Measurements from ENCODE around the gene TFPI.

The TFPI gene

DNA sequence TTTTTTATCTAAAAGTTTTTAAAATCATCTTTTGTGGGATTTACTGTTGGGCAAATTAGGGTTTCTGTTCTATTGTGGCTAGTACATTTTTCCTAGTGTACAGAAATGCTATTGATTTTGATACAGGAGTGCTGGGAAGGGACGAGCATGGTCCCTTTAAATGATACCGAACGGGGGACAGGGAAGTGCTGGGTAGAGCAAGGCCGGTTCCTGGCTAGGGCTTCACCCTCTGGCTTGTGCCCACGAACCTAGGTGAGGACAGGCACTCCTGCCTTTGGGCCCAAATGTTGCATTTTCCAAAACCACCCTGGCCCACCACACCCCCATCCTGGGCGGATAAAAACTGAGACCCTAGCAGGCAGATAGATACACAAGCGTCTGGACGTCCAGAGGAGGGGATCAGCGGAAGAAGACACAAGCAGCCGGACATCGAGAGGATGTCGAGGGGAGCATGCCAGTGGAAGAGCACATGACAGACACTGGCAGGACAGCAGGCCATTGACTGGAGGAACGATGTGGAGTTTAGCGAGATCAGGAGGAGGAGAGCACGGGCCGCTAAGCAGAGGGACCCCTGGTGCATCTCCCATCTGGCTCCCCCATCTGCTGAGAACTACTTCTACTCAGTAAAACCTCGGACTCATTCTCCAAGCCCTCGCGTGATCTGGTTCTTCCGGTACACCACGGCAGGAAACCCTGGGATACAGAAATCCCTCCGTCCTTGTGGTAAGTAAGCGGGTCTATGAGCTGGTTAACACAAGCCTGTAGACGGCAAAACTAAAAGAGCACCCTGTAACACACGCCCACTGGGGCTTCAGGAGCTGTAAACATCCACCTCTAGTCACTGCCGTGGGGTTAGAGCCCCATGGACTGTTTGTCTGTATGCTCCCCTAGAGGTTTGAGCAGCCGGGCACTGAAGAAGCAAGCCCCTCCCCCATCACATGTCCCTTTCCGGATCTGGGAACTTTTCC, 92.7 kb downstream of the TFPI start:
- no peak for DNase-seq

DNA sequence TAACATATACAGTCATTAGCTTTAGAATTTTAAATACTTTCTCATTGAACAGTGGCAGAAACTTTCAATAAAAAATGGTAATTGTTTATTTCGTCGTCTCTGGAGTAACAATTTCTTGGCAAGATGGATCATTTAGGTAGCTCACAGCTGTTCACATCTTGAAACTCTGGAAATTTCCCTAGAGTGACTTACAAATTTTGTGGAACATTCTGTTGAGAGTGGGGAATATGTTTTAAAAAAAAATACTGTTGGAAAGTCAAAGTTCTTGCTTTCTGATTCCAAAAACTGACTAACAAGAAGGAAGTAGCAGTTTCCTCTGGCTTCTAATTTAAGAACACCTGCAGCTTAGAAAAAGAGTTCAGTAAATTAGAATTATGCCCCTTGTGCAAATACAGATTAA, 95.0 kb downstream of the TFPI start:
- DNase-seq = no peak

DNA sequence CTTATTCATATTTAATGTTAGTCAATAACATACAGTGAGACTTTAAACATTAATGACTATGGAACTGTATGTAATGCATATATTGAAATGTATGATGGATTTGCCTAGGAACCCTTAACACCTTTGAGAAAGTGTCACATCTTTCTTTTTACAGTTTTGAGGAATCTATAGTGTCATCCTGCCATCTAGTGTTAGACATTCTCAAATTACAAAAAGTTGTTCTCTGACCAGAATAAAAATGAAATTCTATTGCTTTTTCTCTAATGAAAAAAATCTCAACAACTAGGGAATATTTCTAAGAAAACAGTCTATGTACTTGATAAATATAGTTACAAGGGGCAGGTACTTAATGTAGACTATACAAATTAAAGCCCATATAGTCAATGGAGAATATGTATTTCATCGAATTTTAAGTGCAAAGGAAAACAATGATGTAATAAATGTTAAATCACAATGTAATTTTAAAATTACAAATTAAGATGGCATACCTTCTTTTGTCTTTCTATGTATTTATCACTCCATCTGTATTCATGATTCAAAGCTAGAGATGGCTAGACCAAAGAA, 101.1 kb downstream of the TFPI start:
- DNase-seq = no peak

DNA sequence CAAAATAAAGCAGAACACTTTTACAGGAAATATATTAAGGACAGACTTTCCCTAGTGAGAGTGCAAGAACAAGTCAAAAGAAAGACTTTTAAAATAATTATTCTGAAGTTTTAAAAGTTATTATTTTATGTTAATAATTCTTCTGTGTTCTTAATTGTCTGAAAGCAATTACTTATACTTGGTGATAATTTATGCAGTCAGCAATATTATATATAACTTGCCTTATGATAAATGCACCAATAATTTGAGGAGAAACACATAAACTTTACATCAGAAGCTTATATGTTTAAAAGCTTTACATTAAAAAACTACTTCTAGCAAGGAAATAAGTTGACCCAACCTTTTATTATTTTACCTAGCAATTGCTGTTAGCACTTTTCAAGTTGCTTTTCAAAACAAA, 102.7 kb downstream of the TFPI start:
- no peak for DNase-seq

DNA sequence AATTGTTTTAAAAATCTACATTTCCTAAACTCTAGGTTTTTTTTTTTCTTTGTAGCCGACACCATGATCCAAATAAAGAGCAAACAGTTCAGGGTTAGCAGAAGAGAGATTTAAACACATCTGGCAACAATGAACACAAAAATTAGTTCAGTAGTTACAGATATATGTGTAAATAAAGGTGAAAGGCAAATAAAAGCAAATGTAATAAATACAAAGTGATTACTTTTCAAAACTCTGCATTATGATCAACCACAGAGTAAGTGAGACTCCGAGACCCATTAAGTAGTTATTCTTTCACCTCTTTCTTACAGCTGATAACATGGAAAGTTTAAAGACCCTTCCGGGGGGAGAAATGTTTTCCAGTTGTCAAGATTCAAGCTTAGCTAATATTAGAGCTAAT, 106.9 kb downstream of the TFPI start:
- DNase-seq = no peak

DNA sequence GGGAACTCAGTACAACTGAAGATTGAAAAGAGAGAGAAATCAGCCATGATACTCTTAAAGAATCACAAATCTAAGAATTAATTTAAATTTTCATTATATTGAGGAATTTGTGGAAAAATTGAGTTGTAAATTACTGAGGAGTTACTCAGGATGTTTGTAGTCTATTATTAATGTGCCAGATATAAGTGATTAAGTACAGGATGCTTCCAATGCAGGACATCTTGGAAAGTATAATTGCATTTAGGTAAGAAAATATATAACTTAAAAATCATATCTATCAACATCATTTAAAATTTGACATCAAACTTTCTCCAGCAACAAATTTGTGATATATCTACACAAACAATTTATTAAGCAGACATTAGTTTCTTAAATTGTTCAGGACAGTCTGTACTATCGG, 107.5 kb downstream of the TFPI start:
- DNase-seq = no peak

DNA sequence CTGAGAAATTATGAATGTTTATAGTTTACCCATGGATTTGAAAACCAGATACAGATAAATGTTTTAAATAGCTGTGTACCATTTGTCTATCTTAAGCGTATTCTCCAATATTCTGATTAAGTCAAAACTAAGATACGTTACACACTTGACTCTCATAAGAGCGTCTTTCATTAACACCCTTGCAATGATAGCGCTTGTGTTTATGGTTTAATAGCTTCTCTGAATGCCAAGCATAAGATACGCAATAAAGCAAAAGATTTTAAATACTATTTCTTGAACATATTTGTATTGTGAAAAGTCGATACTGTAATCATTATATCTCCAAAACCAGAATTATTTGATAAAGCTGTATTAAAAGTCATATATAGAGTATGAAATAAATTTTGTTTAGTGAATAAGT, 109.2 kb downstream of the TFPI start:
- DNase-seq = no peak

DNA sequence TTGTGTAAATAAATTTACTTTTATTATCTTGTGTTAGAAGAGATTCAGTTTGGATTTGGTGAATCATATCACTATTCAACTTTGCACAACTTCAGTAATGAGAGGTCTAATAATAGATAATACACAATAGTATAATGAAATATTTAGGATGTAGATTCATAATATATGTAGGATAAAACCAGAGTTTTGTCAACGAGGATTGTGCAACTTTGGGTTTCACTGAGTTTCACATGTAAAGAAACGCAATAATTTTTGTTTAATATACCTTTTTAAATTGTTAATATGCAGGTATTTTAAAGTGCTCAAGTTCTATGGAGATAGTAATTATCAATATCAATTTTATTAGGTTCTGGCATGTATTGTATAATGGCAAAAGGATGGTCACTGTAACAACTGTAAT, 111.5 kb downstream of the TFPI start:
- no peak for DNase-seq

DNA sequence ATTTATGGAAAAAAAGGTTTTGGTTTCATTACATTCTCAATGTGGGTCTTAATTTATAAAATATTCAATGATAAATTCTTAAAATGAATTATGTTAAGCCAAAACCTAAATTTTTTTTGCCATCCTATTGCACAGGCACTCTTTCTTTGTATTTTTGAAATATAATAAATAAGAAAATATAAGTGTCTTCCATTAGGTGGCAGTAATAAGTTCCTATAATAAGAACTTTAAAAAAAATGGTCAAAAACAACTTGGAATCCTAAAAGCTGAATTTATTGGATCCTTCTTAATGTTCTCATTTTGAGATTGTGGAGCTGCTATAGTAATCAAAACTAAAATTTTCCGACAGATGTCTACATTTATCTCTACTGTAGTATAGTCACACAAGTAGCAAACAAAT, 111.9 kb downstream of the TFPI start:
- no peak for DNase-seq

DNA sequence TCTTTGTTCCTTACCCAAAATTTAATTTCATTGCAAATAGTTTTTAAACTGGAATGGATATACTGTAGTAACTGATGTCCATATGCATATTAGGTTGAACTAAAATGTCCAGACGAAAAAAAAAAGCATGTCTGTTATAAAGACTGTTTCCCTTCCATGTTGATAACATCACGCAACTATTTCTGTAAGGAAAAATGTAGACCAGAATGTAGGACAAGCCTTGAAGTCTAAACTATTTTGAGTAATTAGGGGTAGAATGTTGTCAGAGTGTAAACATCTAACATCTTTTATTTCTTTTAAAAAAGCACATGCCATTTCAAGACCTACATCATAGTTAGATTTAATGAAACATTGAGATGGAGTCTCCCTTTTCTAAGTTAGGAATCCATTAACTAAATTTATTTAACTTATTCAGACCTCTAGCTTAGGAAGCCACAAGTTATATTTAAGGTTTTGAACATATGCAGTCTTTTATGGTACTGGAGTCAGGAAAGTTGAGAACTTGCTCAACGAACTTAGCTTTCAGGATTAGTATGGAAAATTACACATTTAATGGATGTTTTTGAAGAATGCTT, 114.0 kb downstream of the TFPI start:
- DNase-seq = no peak

DNA sequence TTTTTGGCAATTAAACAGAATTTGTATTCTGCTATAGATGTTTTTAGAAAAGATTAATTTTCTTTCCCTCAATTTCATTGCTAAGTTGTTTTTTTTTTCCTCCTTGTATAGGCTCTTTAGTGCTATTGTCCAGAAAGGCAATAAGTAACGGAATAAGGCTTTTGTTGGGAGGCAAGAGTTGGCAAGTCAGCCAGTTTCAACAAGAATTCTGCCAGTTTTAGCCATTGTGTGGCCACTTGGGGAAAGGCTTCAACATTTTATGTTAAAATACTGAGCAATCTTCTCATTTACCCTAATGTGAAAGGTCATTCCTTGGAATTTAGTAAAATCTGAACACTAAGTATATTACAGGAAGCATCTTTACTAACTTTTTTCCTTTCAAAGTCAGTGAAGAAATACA, 115.8 kb downstream of the TFPI start:
- no peak for DNase-seq

DNA sequence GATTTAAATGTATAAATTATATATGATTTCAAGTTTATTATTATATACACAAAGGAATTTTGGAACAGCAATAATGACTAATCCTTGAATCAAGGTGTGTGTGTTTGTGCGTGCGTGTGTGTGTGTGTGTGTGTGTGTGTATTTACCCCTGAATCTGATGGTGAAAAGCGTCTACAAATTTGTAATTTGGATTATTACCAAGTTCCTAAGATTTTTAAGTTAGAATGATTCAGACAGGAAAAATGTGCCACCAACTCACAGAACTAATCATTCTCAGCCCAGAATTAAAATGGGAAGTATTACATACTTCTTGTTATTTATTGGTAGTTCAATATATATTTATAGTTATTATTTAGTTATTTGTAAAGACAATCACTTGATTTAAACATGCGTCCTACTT, 118.5 kb downstream of the TFPI start:
- DNase-seq = no peak

DNA sequence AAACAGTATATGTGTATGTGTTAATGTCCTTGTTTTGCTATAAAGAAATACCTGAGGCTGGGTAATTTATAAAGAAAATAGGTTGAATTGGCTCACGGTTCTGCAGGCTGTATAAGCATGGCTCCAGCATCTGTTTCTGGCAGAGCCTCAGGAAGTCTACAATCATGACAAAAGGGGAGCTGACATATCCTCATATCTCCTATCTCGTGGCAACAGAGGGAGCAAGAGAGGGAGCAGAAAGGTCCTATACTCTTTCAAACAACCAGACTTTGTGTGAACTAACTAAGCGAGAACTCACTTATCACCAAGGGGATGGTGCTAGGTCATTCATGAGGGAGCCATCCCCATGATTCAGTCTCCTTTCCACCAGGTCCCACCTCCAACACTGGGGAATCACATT, 119.2 kb downstream of the TFPI start:
- no peak for DNase-seq

DNA sequence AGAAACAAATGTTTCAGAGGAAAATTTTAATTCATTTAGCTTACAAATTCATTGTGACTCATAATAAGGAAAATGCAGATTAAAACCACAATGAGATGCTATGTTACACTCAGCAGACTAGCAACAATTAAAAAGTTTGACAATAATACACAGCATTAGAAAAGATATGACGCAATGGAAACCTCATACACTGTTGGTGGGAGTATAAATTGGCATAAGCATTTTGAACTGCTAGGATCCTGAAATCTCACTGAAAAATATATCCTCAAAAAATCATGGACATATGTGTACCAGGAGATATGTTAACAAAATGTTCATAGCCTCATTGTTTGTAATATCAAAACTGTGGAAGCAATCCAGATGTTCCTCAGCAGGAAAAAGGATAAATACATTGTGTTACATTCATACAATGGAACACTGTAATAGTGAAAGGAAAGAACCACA, 119.9 kb downstream of the TFPI start:
- DNase-seq = no peak

DNA sequence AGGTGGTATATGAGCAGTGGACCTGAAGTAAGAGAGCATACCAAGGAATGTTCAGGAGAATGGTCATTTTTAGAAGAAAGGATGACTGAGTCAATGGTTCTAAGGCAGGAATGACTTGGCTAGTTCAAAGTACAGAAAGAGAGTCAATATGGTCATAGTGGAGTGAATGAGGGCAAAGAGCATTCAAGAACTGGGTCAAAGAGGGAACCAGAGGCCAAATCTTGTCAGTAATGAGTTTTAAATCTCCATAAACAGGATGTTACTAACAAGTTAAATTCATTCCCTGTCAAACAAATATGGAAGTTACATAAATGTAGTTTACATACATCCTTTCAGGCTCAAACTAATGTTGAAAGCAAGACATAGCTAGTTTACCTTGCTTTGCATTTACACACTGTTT, 122.3 kb downstream of the TFPI start:
- DNase-seq = no peak

DNA sequence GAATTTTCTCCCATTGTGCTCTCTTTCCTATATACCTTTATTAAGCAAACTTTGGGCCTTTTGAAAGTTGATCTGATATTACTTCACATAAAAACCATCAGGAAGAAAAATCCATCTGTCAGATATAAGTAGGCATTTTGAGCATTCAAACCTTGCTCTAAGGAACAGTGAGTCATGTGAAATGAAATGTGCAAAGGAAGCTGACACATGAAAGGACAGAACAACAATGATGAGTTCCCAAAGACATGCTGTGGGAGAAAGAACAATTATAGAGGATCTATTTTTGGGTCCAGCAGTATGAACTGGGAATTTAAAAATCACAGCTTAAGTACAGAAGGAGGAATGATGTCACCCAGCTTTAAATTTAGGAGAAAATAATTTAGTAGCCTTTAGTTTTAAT, 124.2 kb downstream of the TFPI start:
- no peak for DNase-seq

DNA sequence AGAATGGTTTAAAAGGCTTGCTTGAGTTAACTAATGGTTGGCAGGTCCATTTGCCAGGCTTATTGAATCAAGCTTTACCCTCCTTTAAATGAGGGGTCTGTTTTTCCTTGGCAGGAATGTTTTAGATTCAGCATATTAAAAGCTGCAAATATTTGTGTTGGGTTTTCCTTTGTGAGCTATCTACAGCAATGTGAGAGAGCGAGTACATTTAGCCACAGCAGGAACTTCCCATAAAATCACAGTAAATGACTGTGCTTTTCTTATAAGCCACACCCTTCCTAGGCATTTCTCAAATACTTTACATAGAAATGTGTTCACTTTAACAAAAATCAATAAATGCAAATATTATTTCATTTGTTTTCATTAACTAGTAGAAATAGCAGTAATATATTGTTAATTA, 130.1 kb downstream of the TFPI start:
- DNase-seq = no peak

DNA sequence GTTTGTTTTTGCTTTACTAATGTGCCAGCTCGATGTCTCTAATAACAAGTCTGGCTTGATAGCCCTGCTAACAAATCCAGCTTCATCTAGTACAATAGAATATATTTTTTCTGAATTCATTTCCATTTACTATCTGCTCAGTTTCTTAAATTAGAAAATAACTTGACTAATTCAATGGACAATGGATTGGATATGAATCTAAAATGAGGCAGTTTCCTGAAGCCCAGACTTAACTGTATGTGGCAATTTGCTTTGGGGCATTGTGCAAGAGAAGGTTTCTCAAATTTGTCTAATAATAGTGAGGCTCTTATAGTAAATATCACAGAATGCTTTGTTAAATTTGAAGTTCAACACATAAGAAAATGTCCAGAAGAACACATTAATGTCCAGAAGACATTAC, 132.0 kb downstream of the TFPI start:
- no peak for DNase-seq

DNA sequence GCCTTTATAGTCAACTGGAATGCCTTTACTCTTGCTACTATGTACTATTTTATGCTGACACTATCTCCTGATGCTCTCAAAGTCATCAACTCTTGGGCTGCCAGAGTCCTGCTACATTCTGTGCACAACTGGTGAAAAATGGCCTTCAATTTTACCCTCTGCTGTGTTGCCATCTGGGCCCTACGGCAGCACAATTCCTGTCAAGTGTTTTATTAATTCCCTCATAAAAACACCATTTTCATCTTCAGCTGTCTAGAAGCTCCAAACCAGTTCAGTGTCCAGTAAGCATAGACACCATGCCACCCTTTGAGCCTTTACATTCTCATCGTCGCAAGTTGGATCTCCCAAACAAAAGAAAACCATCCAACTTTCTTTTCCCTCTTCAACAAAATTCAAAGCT, 132.7 kb downstream of the TFPI start:
- DNase-seq = no peak

DNA sequence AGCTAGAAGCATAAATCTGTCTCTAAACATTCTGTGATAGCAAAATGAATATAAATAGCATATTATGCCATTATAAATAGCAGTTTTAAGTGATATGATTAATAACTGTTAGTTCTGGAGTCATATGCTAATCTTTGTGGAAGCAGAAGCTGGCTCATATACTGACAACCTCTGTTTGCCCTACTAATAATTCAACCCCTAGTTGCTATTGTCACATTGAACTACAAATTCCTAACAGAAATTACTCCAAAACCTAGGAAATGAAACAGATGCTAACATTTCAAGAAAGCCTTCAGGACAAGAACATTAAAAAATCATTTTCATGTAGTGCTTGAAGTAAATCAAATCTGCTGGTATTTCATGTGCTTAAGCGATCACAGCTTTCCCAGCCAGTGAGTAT, 134.4 kb downstream of the TFPI start:
- DNase-seq = no peak

DNA sequence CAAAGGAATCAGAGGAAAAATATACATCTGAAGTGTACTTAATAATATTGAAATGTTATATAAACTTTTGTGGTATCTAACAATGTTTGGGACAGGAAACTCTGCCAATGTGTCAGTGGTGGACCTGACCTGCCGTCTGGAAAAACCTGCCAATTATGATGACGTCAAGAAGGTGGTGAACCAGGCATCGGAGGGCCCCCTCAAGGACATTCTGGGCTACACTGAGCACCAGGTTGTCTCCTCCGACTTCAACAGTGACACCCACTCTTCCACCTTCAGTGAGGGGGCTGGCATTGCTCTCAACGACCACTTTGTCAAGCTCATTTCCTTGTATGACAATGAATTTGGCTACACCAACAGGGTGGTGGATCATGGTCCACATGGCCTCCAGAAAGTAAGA, 138.8 kb downstream of the TFPI start:
- DNase-seq = no peak
